IMR-90 (cell line): ENCODE data around the gene COQ10A. TPM values are rescaled to one million over a fixed set of nuclear protein-coding genes. Genes with fewer than 3 reads are reported as not detected.
A peak's percentile ranks its signal among the peaks of the same experiment; 100 is the strongest.

Experiments
- ATAC-seq: fragments of 200-7000 bp; cut with Tn5 transposase; 2 replicates; pipeline ENCODE4 v1.9.1; 2020; ENCODE audit warnings: low read depth, mild to moderate bottlenecking, moderate library complexity
- BruUV-seq: library from RNA; stranded (reverse); fragments of 400-500 nt; replicated peaks from 2 replicates; lab custom pipeline; 2021; lab: Mats Ljungman, UMichigan
- CTCF ChIA-PET: fragments of 300-600 bp; formaldehyde crosslinking; extraction: SDS; loops from one replicate; lab custom pipeline; 2021; ENCODE audit warnings: antibody characterized with exemption; lab: Yijun Ruan, JAX
- POLR2A ChIA-PET: fragments of 300-600 bp; sonication (Branson Sonifier 250); formaldehyde crosslinking; loops from one replicate; lab custom pipeline; 2022; ENCODE audit warnings: antibody characterized with exemption; ENCODE audit not compliant: unreplicated experiment; lab: Charles Lee
- DNase-seq: peaks from one replicate; pipeline ENCODE4 v3.0.0; 2013
- H2AFZ ChIP-seq: replicated peaks from 2 replicates; pipeline ENCODE3; 2013; ENCODE audit warnings: low read length, mild to moderate bottlenecking; ENCODE audit not compliant: poor library complexity
- H2AK5ac ChIP-seq: 2 replicates; pipeline ENCODE4 v1.6.1; 2013; ENCODE audit warnings: low read depth, low read length, inconsistent platforms
- H2AK9ac ChIP-seq: replicated peaks from 2 replicates; pipeline ENCODE3; 2013; ENCODE audit warnings: mild to moderate bottlenecking, low read depth, low read length, moderate library complexity; ENCODE audit not compliant: poor library complexity
- H2BK120ac ChIP-seq: 2 replicates; pipeline ENCODE4 v1.6.1; 2013; ENCODE audit warnings: low read depth, low read length, inconsistent platforms
- H2BK15ac ChIP-seq: 3 replicates; pipeline ENCODE4 v1.6.1; 2013; ENCODE audit warnings: low read depth, low read length, inconsistent platforms
- H2BK20ac ChIP-seq: 2 replicates; pipeline ENCODE4 v1.6.1; 2013; ENCODE audit warnings: low read depth, mild to moderate bottlenecking, inconsistent platforms, low read length, moderate library complexity
- H2BK5ac ChIP-seq: 2 replicates; pipeline ENCODE4 v1.6.1; 2013; ENCODE audit warnings: mild to moderate bottlenecking, low read depth, low read length, inconsistent platforms; ENCODE audit not compliant: poor library complexity, severe bottlenecking
- H3K14ac ChIP-seq: replicated peaks from 2 replicates; pipeline ENCODE4 v1.6.1; 2013; ENCODE audit warnings: low read depth, low read length, inconsistent platforms
- H3K18ac ChIP-seq: 2 replicates; pipeline ENCODE4 v1.6.1; 2013; ENCODE audit warnings: low read depth, low read length, control low read depth
- H3K23ac ChIP-seq: 2 replicates; pipeline ENCODE4 v1.6.1; 2013; ENCODE audit warnings: low read depth, low read length, inconsistent platforms
- H3K27ac ChIP-seq: 2 replicates; pipeline ENCODE4 v1.5.1; 2013; ENCODE audit warnings: mild to moderate bottlenecking, control low read depth, low read length; ENCODE audit not compliant: insufficient read depth
- H3K27me3 ChIP-seq: 2 replicates; pipeline ENCODE4 v1.6.1; 2013; ENCODE audit warnings: low read length; ENCODE audit not compliant: control insufficient read depth, insufficient read depth
- H3K36me3 ChIP-seq: 2 replicates; pipeline ENCODE4 v1.6.1; 2013; ENCODE audit warnings: low read length, mixed read lengths; ENCODE audit not compliant: control insufficient read depth, insufficient read depth
- H3K4ac ChIP-seq: 2 replicates; pipeline ENCODE4 v1.6.1; 2013; ENCODE audit warnings: low read depth, low read length, inconsistent platforms
- H3K4me1 ChIP-seq: 2 replicates; pipeline ENCODE4 v1.6.1; 2013; ENCODE audit warnings: low read length, mixed read lengths; ENCODE audit not compliant: control insufficient read depth, insufficient read depth
- H3K4me2 ChIP-seq: 2 replicates; pipeline ENCODE4 v1.6.1; 2013; ENCODE audit warnings: low read depth, mild to moderate bottlenecking, control low read depth, low read length, moderate library complexity
- H3K4me3 ChIP-seq: 2 replicates; pipeline ENCODE4 v1.5.1; 2013; ENCODE audit warnings: low read depth, mild to moderate bottlenecking, control low read depth, low read length, moderate library complexity; ENCODE audit not compliant: insufficient read depth
- H3K56ac ChIP-seq: 2 replicates; pipeline ENCODE4 v1.6.1; 2013; ENCODE audit warnings: low read length, inconsistent platforms; ENCODE audit not compliant: insufficient read depth; ENCODE audit errors: extremely low read depth
- H3K79me1 ChIP-seq, 2 experiments: 2 replicates each; pipeline ENCODE4 v1.6.1; 2013; ENCODE audit warnings: low read length in 2 of 2, inconsistent platforms in 1 of 2, low read depth in 1 of 2
- H3K9ac ChIP-seq: 2 replicates; pipeline ENCODE4 v1.6.1; 2013; ENCODE audit warnings: low read depth, low read length, control low read depth
- H3K9me1 ChIP-seq: 2 replicates; pipeline ENCODE4 v1.6.1; 2013; ENCODE audit warnings: low read length, inconsistent platforms; ENCODE audit not compliant: insufficient read depth
- H3K9me3 ChIP-seq: 2 replicates; pipeline ENCODE4 v1.6.1; 2013; ENCODE audit warnings: low read length; ENCODE audit not compliant: control insufficient read depth, insufficient read depth
- H4K20me1 ChIP-seq: 2 replicates; pipeline ENCODE4 v1.6.1; 2013; ENCODE audit warnings: low read length, inconsistent platforms; ENCODE audit not compliant: insufficient read depth
- H4K5ac ChIP-seq: 2 replicates; pipeline ENCODE4 v1.6.1; 2013; ENCODE audit warnings: mild to moderate bottlenecking, low read depth, low read length, control low read depth
- H4K8ac ChIP-seq, 2 experiments: 2 replicates each; pipeline ENCODE4 v1.6.1; 2013; ENCODE audit warnings: low read depth in 2 of 2, low read length in 2 of 2, control low read depth in 1 of 2, inconsistent platforms in 1 of 2
- H4K91ac ChIP-seq: 2 replicates; pipeline ENCODE4 v1.6.1; 2013; ENCODE audit warnings: low read depth, low read length, inconsistent platforms; ENCODE audit not compliant: insufficient read depth
- BHLHE40 ChIP-seq: fragments of 150-350 bp; IDR thresholded peaks from 2 replicates; pipeline ENCODE4 v1.6.1; 2016; ENCODE audit warnings: mild to moderate bottlenecking, low read depth, low read length
- CEBPB ChIP-seq: IDR thresholded peaks from 2 replicates; pipeline ENCODE4 v1.6.1; 2012; ENCODE audit warnings: low read depth, low read length, improper control_type of control experiment
- CHD1 ChIP-seq: IDR thresholded peaks from 2 replicates; pipeline ENCODE4 v1.6.1; 2012; ENCODE audit warnings: low read depth, low read length, improper control_type of control experiment
- CTCF ChIP-seq: conservative IDR thresholded peaks from 2 replicates; pipeline ENCODE4 v1.5.1; 2012; ENCODE audit warnings: mild to moderate bottlenecking, low read depth, low read length, improper control_type of control experiment
- ELK1 ChIP-seq: fragments of 150-350 bp; IDR thresholded peaks from 2 replicates; pipeline ENCODE4 v1.6.1; 2016; ENCODE audit warnings: low read depth, mild to moderate bottlenecking, low read length, moderate library complexity, borderline replicate concordance
- FOS ChIP-seq: fragments of 150-350 bp; IDR thresholded peaks from 2 replicates; pipeline ENCODE4 v1.6.1; 2016; ENCODE audit warnings: low read depth, low read length
- MAFK ChIP-seq: IDR thresholded peaks from 2 replicates; pipeline ENCODE4 v1.6.1; 2012; ENCODE audit warnings: low read depth, low read length, improper control_type of control experiment
- MAZ ChIP-seq: IDR thresholded peaks from 2 replicates; pipeline ENCODE4 v1.6.1; 2012; ENCODE audit warnings: low read depth, mild to moderate bottlenecking, low read length, improper control_type of control experiment, moderate library complexity, borderline replicate concordance
- MXI1 ChIP-seq: IDR thresholded peaks from 2 replicates; pipeline ENCODE4 v1.6.1; 2012; ENCODE audit warnings: low read depth, mild to moderate bottlenecking, low read length, moderate library complexity, borderline replicate concordance
- RAD21 ChIP-seq: IDR thresholded peaks from 2 replicates; pipeline ENCODE4 v1.6.1; 2012; ENCODE audit warnings: low read length, improper control_type of control experiment
- RCOR1 ChIP-seq: IDR thresholded peaks from 2 replicates; pipeline ENCODE4 v1.6.1; 2012; ENCODE audit warnings: mild to moderate bottlenecking, low read length, improper control_type of control experiment; ENCODE audit not compliant: insufficient replicate concordance
- RFX5 ChIP-seq: IDR thresholded peaks from 2 replicates; pipeline ENCODE4 v1.8.0; 2012; ENCODE audit warnings: low read depth, mild to moderate bottlenecking, low read length, moderate library complexity
- SMC3 ChIP-seq: fragments of 150-350 bp; IDR thresholded peaks from 2 replicates; pipeline ENCODE4 v1.6.1; 2016; ENCODE audit warnings: low read depth, mild to moderate bottlenecking, antibody characterized with exemption, low read length, moderate library complexity
- USF2 ChIP-seq: fragments of 150-350 bp; IDR thresholded peaks from 2 replicates; pipeline ENCODE4 v1.6.1; 2017; ENCODE audit warnings: mild to moderate bottlenecking, antibody characterized with exemption, low read length, low read depth
- WGBS, 2 experiments: methylation state at CpG; one replicate each; pipeline versions ENCODE4 v1.1.5 to v1.1.7; 2013; ENCODE audit warnings: missing lambda C conversion rate in 2 of 2; ENCODE audit not compliant: insufficient read length in 1 of 2; ENCODE audit errors: extremely low coverage in 2 of 2; 5-methylcytosine and 5-hydroxymethylcytosine counted together
- dilution Hi-C: fragments of 300-500 bp; cut with HindIII; formaldehyde crosslinking; loops from one replicate; pipeline ENCODE4 v1.14.3; 2018; ENCODE audit warnings: low sequenced_read_pairs; ENCODE audit not compliant: unreplicated experiment
- in situ Hi-C: fragments of 300-500 bp; cut with MboI; formaldehyde crosslinking; loops from 3 replicates; pipeline ENCODE4 v1.14.3; 2019; ENCODE audit warnings: low sequenced_read_pairs, inconsistent platforms, mixed read lengths
- intact Hi-C: fragments of 100-400 bp; cut with micrococcal nuclease; formaldehyde crosslinking; loops from 2 replicates; pipeline ENCODE4 v1.10.0; 2022
- polyA plus RNA-seq, 3 experiments: library from polyadenylated mRNA; depleted of rRNA; stranded (reverse); fragments of >200 nt; gene quantifications; 2 replicates each; pipeline ENCODE4 v1.2.3, GENCODE V29; 2012; ENCODE audit warnings: low replicate concordance in 1 of 3
- total RNA-seq: library from RNA; depleted of rRNA; stranded (reverse); fragments of >200 nt; gene quantifications from 2 replicates; pipeline ENCODE4 v1.2.3, GENCODE V29; 2012

The COQ10A gene
- total and polyA plus RNA-seq, 2 of the 4 experiments (the other 2 are of a cell fraction): 4.7 to 10.8 TPM

DNA sequence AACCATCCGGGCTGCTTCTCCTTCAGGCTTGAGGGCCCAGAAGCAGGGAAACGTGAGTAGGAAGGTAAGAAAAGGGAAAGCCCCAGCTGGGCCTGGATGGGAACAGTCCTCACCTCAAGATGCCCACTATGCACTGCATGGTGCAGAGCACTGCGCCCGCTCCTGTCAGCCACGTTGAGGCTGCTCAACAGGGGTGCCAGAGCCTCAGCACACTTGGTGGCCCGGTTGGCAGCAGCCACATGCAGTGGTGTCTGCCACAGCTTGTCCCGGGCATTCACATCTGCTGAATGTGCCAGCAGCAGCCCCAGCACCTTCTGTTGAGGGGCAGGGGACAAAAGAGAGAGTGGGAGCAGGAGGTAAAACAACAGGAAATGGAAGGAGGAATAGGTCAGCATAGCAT lies 11.1 kb upstream of the COQ10A start:
- Histone ChIP-seq H3K9ac (no peak overlapping the region), H3K4me1 (peaks cover 16% of the 10 kb centered on the region), H3K14ac (peak overlapping the region; percentile 27), H2BK20ac (no peak overlapping the region), H2BK120ac (no peak overlapping the region), H4K5ac (no peak overlapping the region), H3K4me3 (no peak overlapping the region), H2BK5ac (peak overlapping the region; percentile 55), H2AFZ (peak overlapping the region; percentile 37), H3K27me3 (no peaks in the 10 kb centered on the region), H4K91ac (no peak overlapping the region; the same call in 1 of the 2 replicates), H4K20me1 (peaks cover 42% of the 10 kb centered on the region), H3K18ac (no peak overlapping the region), H4K8ac (no peak overlapping the region), H2AK5ac (no peak overlapping the region), H2BK15ac (no peak overlapping the region), H3K23ac (peak overlapping the region; percentile 94; the same call in 1 of the 2 replicates), H3K36me3 (peaks cover 54% of the 10 kb centered on the region), H3K79me1 (peaks cover 41 to 63% of the 10 kb centered on the region in 2 experiments), H3K4me2 (no peak overlapping the region), H3K9me3 (no peaks in the 10 kb centered on the region), H3K27ac (no peak overlapping the region), H3K4ac (no peak overlapping the region), H2AK9ac (peak overlapping the region; percentile 3), H3K9me1 (peaks cover 22% of the 10 kb centered on the region), H3K56ac (no peak overlapping the region)
- ChIA-PET CTCF (interaction anchor here (0.5 kb wide), 1 partner anchor 80 kb away, joined by 3 read pairs; no protein-coding TSS in a partner anchor), POLR2A (no interaction called here)
- intact Hi-C loops: loop anchor here (1.0 kb wide), 1 partner anchor 62 kb away; no protein-coding TSS in a partner anchor
- dilution Hi-C loops: no loop called here
- TF ChIP-seq CHD1 (no peak), RAD21 (no peak), MAZ (no peak), CEBPB (no peak), USF2 (no peak), SMC3 (no peak), MAFK (no peak), BHLHE40 (no peak), FOS (no peak), MXI1 (no peak), CTCF (no peak), RCOR1 (no peak), RFX5 (no peak), ELK1 (no peak)
- DNase-seq: no peak
- WGBS, 2 experiments: 100% methylated on average over 4 of the region's 7 CpGs; no CpG with 5 or more reads in 1 of the 2 experiments
- in situ Hi-C loops: no loop called here
- BruUV-seq: no TSS peak
- no peak for ATAC-seq
